ENCODE results near the gene SORCS3. TPM values are rescaled to one million over a fixed set of nuclear protein-coding genes. Genes with fewer than 3 reads are reported as not detected.

Gene SORCS3
- total and polyA plus RNA-seq, 10 of the 15 experiments (the other 5 are each of a cell fraction or from before 2014, with no cell fraction given), result 0.01 to 0.04 (median 0.02) TPM; not detected in 7

DNA sequence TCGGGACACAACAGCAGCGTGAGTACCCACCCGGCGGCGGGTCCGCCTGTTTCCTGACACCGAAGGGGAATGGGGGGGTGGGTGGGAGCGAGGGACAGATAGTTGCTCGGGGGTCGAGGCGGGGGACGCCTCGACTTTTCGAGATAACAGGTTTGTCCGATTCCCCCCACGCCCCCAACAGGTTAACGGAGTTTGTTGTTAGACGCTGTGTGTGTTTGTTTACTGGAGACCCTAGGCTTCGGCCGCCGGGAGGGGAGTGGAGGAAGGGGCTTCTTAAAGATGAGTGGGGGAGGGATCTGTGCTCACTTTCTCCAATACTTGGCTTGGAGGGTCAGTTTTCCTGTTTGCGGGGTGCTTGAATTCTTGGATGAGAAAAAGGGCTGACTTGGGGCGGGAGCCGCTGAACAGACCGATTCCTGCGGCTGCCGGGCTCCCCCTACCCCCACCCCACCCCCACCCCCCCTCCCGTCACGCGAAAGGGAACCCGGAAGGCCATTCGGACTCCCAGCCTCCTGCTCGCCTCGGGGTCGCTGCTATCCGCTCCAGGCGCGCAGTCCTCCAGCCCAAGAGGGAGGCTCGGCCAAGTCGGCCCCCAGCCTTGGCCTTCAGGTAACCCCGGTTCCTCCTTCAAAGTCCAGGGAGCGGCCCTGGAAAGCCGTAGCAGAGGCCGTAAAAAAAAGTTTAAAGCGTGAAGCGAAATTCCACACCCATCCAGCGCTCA is 1.0 kb downstream of the SORCS3 start (continued):
- TF ChIP-seq SREBF2 (IDR thresholded peaks at IDR 0.05; ENCODE audit: low read length) (no peak), ZNF622 (IDR thresholded peaks at IDR 0.05) (no peak), CBX5 (IDR thresholded peaks at IDR 0.05; ENCODE audit: low read depth) (no peak), MYC (IDR thresholded peaks at IDR 0.05; ENCODE audit: insufficient read depth, insufficient read length, insufficient replicate concordance, low read length, severe bottlenecking) (no peak), STAT1 (conservative IDR thresholded peaks at IDR 0.05) (no peak)
- TF ChIP-seq, protein P1, sequence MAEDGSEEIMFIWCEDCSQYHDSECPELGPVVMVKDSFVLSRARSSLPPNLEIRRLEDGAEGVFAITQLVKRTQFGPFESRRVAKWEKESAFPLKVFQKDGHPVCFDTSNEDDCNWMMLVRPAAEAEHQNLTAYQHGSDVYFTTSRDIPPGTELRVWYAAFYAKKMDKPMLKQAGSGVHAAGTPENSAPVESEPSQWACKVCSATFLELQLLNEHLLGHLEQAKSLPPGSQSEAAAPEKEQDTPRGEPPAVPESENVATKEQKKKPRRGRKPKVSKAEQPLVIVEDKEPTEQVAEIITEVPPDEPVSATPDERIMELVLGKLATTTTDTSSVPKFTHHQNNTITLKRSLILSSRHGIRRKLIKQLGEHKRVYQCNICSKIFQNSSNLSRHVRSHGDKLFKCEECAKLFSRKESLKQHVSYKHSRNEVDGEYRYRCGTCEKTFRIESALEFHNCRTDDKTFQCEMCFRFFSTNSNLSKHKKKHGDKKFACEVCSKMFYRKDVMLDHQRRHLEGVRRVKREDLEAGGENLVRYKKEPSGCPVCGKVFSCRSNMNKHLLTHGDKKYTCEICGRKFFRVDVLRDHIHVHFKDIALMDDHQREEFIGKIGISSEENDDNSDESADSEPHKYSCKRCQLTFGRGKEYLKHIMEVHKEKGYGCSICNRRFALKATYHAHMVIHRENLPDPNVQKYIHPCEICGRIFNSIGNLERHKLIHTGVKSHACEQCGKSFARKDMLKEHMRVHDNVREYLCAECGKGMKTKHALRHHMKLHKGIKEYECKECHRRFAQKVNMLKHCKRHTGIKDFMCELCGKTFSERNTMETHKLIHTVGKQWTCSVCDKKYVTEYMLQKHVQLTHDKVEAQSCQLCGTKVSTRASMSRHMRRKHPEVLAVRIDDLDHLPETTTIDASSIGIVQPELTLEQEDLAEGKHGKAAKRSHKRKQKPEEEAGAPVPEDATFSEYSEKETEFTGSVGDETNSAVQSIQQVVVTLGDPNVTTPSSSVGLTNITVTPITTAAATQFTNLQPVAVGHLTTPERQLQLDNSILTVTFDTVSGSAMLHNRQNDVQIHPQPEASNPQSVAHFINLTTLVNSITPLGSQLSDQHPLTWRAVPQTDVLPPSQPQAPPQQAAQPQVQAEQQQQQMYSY (CRISPR knock-in tag; IDR thresholded peaks at IDR 0.05), result no peak
- TF ChIP-seq, protein P2, sequence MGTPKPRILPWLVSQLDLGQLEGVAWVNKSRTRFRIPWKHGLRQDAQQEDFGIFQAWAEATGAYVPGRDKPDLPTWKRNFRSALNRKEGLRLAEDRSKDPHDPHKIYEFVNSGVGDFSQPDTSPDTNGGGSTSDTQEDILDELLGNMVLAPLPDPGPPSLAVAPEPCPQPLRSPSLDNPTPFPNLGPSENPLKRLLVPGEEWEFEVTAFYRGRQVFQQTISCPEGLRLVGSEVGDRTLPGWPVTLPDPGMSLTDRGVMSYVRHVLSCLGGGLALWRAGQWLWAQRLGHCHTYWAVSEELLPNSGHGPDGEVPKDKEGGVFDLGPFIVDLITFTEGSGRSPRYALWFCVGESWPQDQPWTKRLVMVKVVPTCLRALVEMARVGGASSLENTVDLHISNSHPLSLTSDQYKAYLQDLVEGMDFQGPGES (IDR thresholded peaks at IDR 0.05), result no peak

Data from GM12878 (cell line).